Esophagus muscularis mucosa (tissue), 4 donors: ENCODE measurements around the gene NAT9. TPM values are rescaled to one million over a fixed set of nuclear protein-coding genes. Genes with fewer than 3 reads are reported as not detected.
A peak's percentile ranks its signal among the peaks of the same experiment; 100 is the strongest.

Source experiments
- DNase-seq: peaks from one replicate; pipeline ENCODE4 v3.0.0-alpha.2; 2017; ENCODE audit errors: extremely low spot score
- H3K27ac ChIP-seq, 4 donors: fragments of 200-600 bp; sonication (generic); replicated peaks in 1 of 4; 1 replicate in 3 of 4; 2 replicates in 1 of 4; pipeline ENCODE4 v1.5.1; 2016 to 2019; ENCODE audit warnings: mild to moderate bottlenecking in 1 of 4
- H3K27me3 ChIP-seq, 4 donors: fragments of 200-600 bp; sonication (generic); one replicate each; pipeline versions ENCODE4 v1.5.1 to v1.6.0; 2016 to 2019
- H3K36me3 ChIP-seq, 4 donors: fragments of 200-600 bp; sonication (generic); one replicate each; pipeline ENCODE4 v1.5.1; 2016 to 2019
- H3K4me1 ChIP-seq, 4 donors: fragments of 200-600 bp; sonication (generic); one replicate each; pipeline ENCODE4 v1.5.1; 2016 to 2019
- H3K4me3 ChIP-seq, 4 donors: fragments of 200-600 bp; sonication (generic); 1 replicate in 2 of 4; 2 replicates in 2 of 4; pipeline ENCODE4 v1.5.1; 2016 to 2019; ENCODE audit warnings: mild to moderate bottlenecking in 4 of 4, moderate library complexity in 1 of 4
- H3K9me3 ChIP-seq, 4 donors: fragments of 200-600 bp; sonication (generic); 1 replicate in 3 of 4; 2 replicates in 1 of 4; pipeline ENCODE4 v1.5.1; 2016 to 2019
- EP300 ChIP-seq: sonication (generic); formaldehyde crosslinking; IDR thresholded peaks from one replicate; pipeline ENCODE4 v1.6.1; 2017; ENCODE audit warnings: antibody characterized with exemption
- POLR2A ChIP-seq: fragments of 450-650 bp; IDR thresholded peaks from one replicate; pipeline ENCODE4 v1.6.1; 2017; ENCODE audit warnings: antibody characterized with exemption, moderate library complexity, mild to moderate bottlenecking, low read depth
- POLR2AphosphoS5 ChIP-seq, 2 donors: sonication (generic); formaldehyde crosslinking; IDR thresholded peaks; one replicate each; pipeline ENCODE4 v1.6.1; 2017; ENCODE audit warnings: antibody characterized with exemption in 2 of 2
- WGBS: methylation state at CpG from one replicate; pipeline ENCODE4 v1.1.5; 2018; 5-methylcytosine and 5-hydroxymethylcytosine counted together
- intact Hi-C: fragments of 100-400 bp; cut with DNase I; formaldehyde crosslinking; loops from one replicate; pipeline ENCODE4 v1.15.1; 2023
- total RNA-seq, 4 donors: library from RNA; depleted of rRNA; stranded (reverse); fragments of >200 nt; gene quantifications; one replicate each; pipeline versions ENCODE4 v1.1.0 to v1.2.1, GENCODE V29; 2016
- TF ChIP-seq, protein P1 (sequence below), 3 experiments: fragments of 200-600 bp in 2 of 3; fragments of 450-650 bp in 1 of 3; sonication (generic) in 2 of 3; IDR thresholded peaks; one replicate each; pipeline ENCODE4 v1.5.1; 2017 to 2019; ENCODE audit warnings: antibody characterized with exemption in 3 of 3, mild to moderate bottlenecking in 2 of 3, moderate library complexity in 1 of 3

NAT9 gene, protein sequence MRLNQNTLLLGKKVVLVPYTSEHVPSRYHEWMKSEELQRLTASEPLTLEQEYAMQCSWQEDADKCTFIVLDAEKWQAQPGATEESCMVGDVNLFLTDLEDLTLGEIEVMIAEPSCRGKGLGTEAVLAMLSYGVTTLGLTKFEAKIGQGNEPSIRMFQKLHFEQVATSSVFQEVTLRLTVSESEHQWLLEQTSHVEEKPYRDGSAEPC
- 10 to 100 TPM; 10.4 to 22.4 (median 17.7) TPM for total RNA-seq

DNA sequence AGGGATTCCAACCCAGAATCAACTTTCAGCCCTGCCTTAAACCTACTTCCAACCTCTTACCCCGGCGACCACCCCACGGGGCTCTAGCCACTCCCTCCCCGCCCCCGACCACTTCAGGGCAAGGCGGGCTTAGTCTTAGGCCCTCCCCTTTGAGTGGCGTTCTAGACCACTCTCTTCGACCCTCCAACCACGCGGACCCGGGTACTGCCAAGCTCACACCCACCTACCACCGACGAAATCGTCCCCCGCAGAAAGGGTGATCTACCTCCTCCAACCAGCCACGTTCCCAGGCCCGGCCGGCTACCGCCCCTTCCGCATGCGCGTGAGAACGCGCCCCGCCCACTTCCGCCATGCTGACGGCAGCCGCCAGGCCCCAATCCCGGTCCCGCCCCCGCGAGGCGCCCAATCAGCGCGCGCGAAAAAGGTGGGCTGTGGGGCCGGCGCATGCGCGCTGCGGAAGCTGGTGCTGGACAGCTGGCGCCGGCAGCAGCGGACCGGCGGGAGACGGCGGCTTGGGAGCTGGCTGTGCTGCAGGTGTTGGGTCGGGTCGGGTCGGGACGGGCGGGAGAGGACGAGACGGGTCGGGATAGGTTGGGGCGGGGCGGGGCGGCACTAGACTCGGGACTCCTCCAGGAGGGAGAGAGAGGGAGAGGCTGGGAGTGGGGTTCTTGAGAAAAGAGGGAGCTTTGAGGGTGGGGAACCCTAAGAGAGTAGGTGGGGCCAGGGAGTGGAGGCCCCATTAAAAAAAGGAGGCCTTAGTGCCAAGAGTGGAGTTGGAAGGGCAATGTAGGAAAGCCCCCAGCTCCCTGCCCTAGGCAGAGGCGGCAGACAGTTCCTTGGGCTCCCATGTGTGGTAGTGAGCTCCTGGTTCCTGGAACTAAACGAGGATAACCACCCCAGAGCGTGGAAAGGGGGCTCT is at the start of gene NAT9:
Gene NAT9 (minus strand): TSS at position 302 of the 919 bp plus-strand sequence. CDS start 647 bp downstream, outside the sequence.
- Histone ChIP-seq H3K27ac (peak within 1 kb of the TSS; percentile 58 to 83 (median 74)), H3K4me1 (peaks cover 17 to 54% (median 31%) of the 10 kb centered on the region in 4 donors), H3K9me3 (no peaks in the 10 kb centered on the region), H3K27me3 (no peaks in the 10 kb centered on the region), H3K36me3 (peaks cover 23 to 46% (median 37%) of the 10 kb centered on the region in 4 donors), H3K4me3 (peak within 1 kb of the TSS; percentile 71 to 97 (median 80))
- peak; percentile 99 for DNase-seq
- under 1% methylated on average over 56 of the region's 64 CpGs for WGBS
- intact Hi-C loops: loop anchor here (2.0 kb wide), 1 partner anchor 28 kb away; the partner anchor contains the start of gene NHERF1
- no peak for TF ChIP-seq POLR2A
- no peak for TF ChIP-seq EP300
- TF ChIP-seq POLR2AphosphoS5 (IDR thresholded peaks at IDR 0.05): peak; percentile 88 to 98
- TF ChIP-seq, protein P1, sequence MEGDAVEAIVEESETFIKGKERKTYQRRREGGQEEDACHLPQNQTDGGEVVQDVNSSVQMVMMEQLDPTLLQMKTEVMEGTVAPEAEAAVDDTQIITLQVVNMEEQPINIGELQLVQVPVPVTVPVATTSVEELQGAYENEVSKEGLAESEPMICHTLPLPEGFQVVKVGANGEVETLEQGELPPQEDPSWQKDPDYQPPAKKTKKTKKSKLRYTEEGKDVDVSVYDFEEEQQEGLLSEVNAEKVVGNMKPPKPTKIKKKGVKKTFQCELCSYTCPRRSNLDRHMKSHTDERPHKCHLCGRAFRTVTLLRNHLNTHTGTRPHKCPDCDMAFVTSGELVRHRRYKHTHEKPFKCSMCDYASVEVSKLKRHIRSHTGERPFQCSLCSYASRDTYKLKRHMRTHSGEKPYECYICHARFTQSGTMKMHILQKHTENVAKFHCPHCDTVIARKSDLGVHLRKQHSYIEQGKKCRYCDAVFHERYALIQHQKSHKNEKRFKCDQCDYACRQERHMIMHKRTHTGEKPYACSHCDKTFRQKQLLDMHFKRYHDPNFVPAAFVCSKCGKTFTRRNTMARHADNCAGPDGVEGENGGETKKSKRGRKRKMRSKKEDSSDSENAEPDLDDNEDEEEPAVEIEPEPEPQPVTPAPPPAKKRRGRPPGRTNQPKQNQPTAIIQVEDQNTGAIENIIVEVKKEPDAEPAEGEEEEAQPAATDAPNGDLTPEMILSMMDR (IDR thresholded peaks at IDR 0.05): peak in 1 of 3 experiments; percentile 32

DNA sequence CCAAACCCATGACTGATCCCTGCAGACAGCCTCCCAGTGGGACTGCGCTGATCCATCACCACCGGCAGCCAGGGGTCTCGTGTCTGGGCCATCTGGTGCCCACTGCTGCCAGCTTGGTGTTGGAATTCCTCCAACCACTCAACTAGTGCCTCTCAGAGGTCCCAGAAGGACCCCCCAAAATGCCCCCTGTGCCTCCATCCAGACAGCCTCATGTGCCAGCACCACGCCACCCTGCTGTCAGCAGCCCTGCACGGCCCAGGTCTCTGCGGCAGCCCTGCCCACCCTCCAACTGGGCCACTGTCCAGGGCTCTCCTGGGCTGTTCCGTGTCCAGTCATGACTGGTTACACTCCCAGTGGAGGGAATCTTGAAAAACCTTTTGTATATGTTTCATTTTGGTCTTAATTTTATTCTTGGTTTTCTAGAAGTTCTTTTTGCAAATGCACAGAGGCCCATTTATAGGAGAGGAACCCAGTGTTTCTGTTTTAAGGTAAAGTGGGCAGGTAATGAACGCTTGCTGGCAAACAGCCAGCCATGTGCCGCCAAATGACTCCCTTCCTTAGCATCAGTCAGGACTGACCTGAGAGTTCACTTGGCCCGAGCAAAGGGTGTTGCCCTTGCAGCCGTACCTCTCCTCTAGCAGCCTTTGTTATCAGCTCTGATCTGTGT is 48.9 kb upstream of the NAT9 start:
- 85% methylated on average over 11 of the region's 11 CpGs for WGBS
- intact Hi-C loops: no loop called here
- Histone ChIP-seq H3K9me3 (no peaks in the 10 kb centered on the region), H3K4me3 (no peak overlapping the region), H3K36me3 (peaks cover 8 to 49% (median 30%) of the 10 kb centered on the region in 4 donors), H3K27ac (no peak overlapping the region), H3K4me1 (peaks cover 3 to 30% (median 18%) of the 10 kb centered on the region in 4 donors), H3K27me3 (no peaks in the 10 kb centered on the region)
- TF ChIP-seq POLR2AphosphoS5 (IDR thresholded peaks at IDR 0.05): no peak
- TF ChIP-seq, protein P1 (IDR thresholded peaks at IDR 0.05): no peak
- no peak for TF ChIP-seq POLR2A
- no peak for TF ChIP-seq EP300
- no peak for DNase-seq

- no peak for TF ChIP-seq EP300
- no peak for TF ChIP-seq POLR2A
- TF ChIP-seq, protein P1 (IDR thresholded peaks at IDR 0.05): no peak
- no peak for TF ChIP-seq POLR2AphosphoS5 (IDR thresholded peaks at IDR 0.05)
- WGBS: 75% methylated on average over 11 of the region's 12 CpGs
Observed at GRCh38 chr17:74822939-74823367, 46.8 kb upstream of the NAT9 start.

GRCh38 chr17:74822335-74822938 is 46.3 kb upstream of the NAT9 start:
- no peak overlapping the region for H3K4me3 ChIP-seq
- 73% methylated on average over 13 of the region's 15 CpGs for WGBS
- peak overlapping the region; percentile 33 to 65 (median 41) for H3K27ac ChIP-seq
- no peak for DNase-seq
- intact Hi-C loops: no loop called here
- no peaks in the 10 kb centered on the region for H3K9me3 ChIP-seq
- peaks cover 3 to 34% (median 18%) of the 10 kb centered on the region in 4 donors for H3K4me1 ChIP-seq
- H3K27me3 ChIP-seq: no peaks in the 10 kb centered on the region
- TF ChIP-seq POLR2A (no peak), EP300 (no peak), POLR2AphosphoS5 (IDR thresholded peaks at IDR 0.05) (no peak)
- TF ChIP-seq, protein P1 (IDR thresholded peaks at IDR 0.05): no peak
- peaks cover 8 to 60% (median 33%) of the 10 kb centered on the region in 4 donors for H3K36me3 ChIP-seq

More at GRCh38 chr17:74822939-74823367, 46.8 kb upstream of the NAT9 start:
- peaks cover 8 to 55% (median 32%) of the 10 kb centered on the region in 4 donors for H3K36me3 ChIP-seq
- H3K9me3 ChIP-seq: no peaks in the 10 kb centered on the region
- DNase-seq: no peak
- peak overlapping the region; percentile 33 to 65 (median 41) for H3K27ac ChIP-seq
- no peaks in the 10 kb centered on the region for H3K27me3 ChIP-seq
- intact Hi-C loops: no loop called here
- H3K4me1 ChIP-seq: peaks cover 3 to 34% (median 18%) of the 10 kb centered on the region in 4 donors
- no peak overlapping the region for H3K4me3 ChIP-seq
